ENCODE results near the gene CCN5.

The CCN5 gene

DNA sequence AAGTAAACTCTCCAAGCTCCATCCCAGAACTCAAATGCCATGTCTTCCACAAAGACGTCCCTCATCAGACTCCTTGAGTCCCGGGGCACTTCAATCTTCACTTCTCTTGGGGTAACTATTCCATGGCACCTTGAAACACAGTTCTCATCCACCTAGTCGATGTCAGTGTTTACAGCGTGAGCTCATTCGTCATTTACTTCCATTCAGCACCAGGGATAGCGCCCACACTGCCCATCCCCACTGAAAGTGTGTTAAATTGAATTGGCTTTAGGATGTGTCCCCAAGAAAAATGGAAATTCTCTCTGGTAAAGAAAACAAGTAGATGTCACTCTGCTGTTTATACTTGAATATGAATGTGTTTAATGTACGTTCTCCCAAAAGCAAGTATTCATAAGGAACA, 61.8 kb downstream of the CCN5 start:
- in situ Hi-C loops (cut with HindIII; ENCODE audit: low sequenced_read_pairs): no loop called here
